ENCODE data around the gene OXLD1.
A peak's percentile ranks its signal among the peaks of the same experiment; 100 is the strongest.

The OXLD1 gene

DNA sequence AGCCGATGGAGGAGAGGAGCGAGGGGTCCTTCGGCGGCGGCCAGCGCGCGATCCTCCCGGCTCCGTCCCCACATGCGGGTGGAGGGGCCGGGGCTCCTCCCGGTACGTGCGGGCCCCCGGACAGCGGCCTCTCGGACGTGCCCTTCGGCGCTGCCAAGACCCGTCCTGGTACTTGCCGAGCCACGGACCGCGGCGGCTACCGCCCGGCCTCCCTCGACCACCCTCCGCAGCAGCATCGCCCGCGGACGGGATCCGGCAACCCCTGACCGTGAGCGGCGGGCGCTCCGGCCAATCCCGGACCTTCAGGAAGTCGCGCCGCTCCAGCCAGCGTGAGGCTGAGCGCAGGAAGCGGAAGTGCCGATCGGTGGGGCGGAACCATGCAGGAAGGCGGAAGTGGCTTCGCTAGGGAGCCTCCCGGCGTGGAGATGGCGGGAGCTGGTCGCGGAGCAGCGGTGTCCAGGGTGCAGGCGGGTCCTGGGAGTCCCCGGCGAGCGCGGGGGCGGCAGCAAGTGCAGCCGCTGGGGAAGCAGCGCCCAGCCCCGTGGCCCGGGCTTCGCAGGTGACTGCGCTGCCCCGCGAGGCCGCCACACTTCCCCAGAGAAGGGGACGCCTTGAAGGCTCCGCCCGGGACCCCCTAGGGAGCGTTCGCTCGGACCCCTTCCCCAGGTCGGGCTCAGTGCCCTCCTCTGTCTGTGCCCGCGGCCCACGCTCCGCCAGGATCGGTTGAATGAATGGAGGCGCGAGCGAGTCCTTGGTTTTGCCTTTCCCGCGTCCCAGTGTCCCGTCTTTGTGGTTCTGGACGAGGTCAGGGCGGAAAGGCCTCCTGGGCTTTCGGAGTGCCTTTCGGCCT, at the start of gene OXLD1, which contains the start of gene CCDC137:
Gene OXLD1, minus strand, starts transcription at position 264 of the 850 bp plus-strand sequence. Its CDS starts 28 bp downstream, at position 236.
Gene CCDC137, plus strand, starts transcription at position 396 of the 850 bp plus-strand sequence. Its CDS starts 30 bp downstream, at position 426.
- peak; percentile 88 for DNase-seq (ENCODE audit: low read depth, low spot score)

DNA sequence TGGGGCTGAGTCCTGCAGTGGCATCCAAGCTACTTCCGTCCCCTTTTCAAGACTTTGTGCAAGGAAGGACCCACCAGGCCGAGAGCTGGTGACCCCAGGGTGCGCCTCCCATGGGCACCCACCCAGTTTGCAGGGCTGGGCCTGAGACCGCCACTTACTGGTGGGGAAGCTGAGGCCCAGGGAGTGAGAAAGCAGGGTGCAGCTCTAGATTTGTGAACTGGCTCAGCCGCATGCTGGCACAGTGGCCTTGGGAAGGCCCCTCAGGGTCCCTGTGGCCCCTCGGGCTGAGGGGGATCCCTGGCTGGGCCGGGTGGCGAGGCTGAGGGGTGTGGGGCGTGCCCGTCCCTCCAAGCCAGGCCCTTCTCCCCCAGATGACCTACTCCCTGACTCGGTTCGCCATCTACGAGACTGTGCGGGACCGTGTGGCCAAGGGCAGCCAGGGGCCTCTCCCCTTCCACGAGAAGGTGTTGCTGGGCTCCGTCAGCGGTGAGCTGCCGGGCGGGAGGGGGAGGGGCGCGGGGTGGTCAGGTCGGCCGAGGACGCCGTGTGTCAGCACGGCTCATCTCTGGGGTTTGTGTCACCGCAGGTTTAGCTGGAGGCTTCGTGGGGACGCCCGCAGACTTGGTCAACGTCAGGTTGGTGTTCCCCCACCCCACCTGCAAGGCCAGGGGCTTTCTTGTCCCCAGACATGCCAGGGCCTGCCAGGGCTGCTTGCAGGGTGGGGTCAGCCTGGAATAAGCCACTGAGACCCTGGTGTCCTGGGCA, 48.9 kb upstream of the OXLD1 start:
- no peak for DNase-seq (ENCODE audit: low read depth, low spot score)

DNA sequence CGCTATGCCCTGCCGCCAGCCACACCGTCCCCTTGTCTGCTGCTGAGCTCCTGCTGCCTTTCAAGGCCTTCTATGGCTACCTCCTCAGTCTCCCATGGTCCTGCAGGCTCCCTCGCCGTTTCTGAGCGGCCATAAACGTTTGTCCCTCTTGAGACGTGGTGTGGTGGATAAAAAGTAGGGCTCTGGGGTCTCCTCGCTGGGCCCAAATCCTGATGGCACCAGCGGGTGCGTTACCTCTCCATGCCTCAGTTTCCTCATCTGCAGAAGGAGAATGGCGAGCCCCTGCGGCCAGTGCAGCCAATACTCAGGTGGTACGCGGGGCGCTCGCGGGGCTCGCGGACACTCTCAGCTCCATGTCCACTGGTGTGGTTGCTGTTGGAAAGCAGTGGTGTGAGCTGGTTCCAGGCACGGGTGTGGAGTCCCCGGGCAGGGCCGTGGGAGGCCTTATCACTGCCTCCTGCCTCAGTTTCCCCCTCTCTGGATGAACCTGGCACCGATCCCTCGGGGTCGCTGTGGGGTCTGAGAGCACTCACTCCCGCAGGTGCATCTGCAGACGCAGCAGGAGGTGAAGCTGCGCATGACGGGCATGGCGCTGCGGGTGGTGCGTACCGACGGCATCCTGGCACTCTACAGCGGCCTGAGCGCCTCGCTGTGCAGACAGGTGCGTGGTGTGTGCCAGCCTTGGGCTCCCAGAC, 48.2 kb upstream of the OXLD1 start:
- no peak for DNase-seq (ENCODE audit: low read depth, low spot score)

DNA sequence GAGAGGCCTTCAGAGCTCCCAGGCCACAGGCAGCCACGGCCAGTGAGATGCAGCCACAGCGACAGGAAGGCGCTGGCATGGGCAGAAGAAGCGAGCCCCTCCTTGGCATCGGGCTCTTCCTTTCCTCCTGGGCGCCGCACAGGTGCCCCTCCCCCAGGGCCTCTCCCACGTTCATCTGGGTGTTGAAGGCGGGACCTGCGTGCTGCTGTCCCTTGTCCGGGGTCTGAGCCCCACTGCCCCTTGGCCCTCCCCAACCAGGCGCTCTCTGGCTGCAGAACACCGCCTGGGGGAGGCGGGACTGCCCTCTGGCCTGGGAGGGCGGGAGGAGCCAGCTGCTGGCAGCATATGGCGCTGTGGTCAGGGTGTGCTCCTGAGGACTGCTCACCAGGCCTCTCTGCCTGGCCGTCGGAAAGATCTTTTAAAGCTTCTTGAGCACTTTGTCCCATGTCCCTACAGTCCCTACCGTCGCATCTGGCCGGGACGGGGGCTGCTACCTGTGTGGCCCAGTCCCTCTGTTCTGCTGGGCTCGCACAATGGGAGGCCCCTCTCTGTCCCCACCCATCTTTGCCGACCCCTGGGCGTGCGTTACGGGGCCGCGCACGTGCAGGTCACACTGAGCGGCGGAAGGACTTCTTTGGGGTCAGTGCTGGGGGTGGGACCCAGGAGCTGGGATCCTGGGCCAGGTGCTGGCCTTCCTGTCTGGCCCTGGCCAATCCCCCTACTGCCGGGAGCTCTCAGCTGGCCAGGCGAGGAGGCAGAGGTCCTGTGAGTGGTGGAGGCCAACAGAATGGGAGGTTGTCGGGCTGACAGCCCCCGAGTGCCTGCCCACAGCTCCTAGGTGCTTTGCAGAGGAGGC, 47.4 kb upstream of the OXLD1 start:
- DNase-seq (ENCODE audit: low read depth, low spot score), result no peak

DNA sequence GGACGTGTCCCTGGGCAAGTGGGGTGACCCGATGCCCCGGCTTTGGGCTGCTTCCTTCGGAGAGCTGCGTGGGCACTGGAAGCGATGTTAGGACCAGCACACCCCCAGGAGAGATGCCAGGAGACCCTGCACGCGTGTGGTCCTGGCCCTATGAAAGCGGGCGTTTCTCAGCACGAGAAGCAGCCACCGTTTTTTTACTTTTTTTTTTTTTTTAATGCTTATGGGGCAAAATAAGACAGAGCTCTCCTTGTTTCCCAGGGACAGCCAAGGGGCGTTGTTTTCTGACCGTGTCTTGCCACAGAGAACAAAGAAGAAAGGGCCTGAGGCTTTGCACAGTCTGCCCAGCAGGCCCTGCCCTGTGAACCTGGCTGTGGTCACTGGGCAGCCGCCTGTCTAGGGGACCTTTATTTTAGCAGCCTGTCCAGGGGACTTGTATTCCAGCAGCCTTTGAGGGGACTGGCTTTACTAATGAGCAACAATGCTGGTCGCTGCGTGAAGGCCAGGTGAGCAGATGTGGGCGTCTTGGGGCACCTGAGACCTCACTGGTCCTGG, 46.7 kb upstream of the OXLD1 start:
- no peak for DNase-seq (ENCODE audit: low read depth, low spot score)

DNA sequence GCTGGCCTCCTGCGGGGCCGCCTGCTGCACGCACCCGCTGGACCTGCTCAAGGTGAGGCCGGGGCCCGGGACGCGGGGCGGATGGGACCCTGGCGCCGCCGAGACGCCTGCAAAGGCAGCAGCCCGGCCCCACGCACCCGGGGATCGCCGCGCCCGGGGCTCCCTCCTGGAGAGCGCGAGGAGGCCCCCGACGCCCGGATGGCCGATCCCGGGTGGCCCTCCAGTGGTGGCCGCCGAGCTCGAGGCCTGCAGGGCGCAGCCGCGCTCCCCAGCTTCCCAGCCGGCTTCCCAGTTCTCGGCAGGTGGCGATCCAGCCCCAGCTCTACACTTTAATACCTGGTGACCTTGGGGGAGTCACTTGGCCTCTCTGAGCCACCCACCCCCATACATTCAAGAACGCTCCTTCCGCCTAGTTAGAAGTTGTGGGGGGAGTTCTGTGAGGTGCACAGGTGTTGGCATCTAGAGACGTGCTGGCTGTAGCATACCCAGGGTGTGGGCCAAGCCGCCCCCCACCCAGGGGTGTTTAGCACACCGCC, 46.1 kb upstream of the OXLD1 start:
- no peak for DNase-seq (ENCODE audit: low read depth, low spot score)

DNA sequence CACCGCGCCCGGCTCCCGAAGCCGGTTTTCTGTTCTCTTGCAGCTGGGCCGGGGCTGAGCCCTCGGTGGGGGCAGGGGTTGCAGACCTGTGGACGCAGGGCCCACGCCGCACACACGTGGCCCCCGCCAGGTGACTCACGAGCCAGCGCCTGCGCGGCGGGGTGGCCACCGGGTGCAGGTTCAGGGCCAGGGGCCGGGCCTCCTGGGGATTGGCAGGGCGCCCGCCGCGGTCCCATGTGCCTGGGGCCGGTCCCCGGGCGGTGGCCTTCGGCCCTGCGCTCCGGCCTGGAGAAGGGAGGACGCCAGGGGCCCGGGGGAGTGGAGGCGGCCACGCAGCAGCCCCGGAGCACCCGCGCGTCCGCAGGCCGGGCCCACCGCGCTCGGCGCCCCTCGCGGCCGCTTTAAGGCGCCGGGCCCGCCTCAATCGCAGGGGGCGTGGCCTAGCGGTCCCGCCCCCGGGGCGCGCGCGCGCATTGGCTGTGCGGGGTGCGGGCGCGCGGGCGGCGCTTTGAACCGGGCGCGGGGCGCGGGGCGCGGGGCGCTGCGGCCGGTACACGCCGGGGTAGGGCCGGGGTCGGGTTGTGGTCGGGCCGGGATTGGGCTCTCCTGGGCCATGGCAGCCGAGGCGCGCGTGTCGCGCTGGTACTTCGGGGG, 45.5 kb upstream of the OXLD1 start, which contains the start of gene SLC25A10:
Gene SLC25A10, plus strand, starts transcription at position 471 of the 654 bp plus-strand sequence. Its CDS starts 143 bp downstream, at position 614.
- DNase-seq (ENCODE audit: low read depth, low spot score), result peak; percentile 31

DNA sequence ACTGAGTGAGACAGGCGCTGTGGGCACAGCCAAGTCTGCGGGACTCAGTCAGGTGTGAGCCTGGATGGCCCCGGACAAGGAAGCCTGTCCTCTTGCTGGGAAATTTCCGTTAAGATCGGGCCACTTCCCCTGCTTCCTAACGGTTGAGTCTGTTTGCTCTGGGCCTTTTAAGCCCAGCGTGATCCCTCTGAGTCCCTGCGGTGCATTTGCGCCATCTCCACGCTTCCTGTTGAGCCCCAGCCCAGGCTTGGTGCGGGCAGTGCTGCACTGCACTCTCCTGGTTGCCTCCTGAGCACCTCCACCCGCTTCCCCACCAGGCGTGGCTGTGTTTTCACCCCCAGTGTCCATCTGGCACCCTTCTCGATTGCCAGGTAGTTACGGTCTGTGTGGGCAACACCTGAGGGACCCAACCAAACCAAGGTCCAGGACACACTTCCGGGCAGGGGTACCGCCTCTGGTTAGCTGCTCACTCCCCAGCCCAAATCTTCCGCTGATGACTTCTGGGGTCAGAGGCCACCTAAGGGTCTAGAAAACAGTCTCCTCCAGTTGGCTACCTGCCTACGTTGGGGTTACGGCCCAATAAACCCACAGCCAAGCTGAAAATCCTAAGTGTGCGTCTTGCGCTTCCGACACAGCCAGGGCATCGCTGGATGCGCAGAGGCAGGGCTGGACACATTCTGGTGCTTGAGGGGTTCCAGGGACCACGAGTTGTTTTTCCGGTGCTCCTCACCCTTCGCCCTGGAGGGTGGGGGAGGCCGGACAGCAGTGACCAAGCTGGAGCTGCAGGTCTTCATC, 44.3 kb upstream of the OXLD1 start:
- DNase-seq (ENCODE audit: low read depth, low spot score), result no peak

DNA sequence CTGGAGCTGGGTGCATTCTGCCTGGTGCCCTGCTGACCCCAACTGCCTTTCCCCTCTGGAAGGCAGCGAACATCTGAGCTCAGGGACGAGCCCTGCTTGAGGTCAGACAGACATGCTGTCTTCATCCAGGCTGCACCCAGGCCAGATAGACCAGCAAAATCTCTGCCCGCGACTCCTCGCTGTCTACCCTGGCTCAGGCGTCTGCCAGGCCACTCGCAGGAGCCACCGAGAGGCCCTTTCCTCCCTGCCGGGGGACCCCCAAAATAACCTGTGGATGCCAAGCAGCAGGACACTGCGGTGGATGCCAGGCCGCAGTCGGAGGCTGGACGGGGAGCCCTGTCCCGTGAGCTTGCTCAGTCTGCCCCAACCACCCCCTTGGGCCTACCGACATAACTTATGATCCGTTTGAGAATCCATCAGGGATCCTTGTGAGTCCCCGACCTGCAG, 42.4 kb upstream of the OXLD1 start:
- DNase-seq (ENCODE audit: low read depth, low spot score), result no peak

DNA sequence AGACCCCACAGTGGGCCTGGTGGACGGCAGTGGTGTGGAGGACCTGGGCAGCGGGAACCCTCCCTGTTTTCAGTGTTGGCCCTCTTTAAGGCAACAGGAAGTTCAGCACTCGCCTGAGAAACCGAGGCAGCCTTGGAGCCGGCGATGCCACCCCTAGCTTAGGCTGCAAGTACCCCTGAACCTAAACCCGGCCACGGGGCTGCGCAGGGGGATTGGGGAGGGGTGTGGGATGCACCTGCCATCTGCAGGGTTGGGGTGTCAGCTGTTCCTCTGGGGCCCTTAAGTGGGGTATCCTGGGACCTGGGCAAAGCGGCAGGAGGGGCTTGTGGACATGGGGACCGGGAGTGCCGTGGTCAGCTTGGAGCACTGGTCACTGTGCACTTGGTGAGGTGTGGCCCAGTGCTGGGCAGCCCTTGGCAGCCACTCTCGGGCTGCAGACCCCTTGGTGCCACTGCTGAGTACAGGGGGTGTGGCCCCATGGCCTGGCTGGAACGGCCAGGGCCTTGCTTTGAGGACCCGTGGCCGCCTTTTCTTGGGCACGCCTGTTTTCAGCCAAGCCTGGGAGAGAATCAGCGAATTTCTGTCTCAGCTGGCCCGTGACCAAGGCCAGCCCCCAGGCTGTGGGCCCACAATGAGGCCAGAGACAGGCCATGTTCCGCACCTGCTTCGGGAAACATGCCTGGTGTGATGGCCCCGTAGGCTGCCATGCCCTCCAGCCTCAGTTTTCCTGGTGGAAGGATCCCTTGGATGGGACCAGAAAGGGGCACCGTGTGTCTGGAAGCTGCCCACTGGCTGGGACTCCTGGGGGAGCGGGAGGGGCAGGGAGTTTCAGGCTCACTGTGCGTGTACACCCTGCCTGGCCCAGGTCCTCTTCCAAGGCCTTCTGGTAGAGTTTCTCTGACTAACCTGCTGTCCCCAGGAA, 41.6 kb upstream of the OXLD1 start:
- DNase-seq (ENCODE audit: low read depth, low spot score), result no peak

DNA sequence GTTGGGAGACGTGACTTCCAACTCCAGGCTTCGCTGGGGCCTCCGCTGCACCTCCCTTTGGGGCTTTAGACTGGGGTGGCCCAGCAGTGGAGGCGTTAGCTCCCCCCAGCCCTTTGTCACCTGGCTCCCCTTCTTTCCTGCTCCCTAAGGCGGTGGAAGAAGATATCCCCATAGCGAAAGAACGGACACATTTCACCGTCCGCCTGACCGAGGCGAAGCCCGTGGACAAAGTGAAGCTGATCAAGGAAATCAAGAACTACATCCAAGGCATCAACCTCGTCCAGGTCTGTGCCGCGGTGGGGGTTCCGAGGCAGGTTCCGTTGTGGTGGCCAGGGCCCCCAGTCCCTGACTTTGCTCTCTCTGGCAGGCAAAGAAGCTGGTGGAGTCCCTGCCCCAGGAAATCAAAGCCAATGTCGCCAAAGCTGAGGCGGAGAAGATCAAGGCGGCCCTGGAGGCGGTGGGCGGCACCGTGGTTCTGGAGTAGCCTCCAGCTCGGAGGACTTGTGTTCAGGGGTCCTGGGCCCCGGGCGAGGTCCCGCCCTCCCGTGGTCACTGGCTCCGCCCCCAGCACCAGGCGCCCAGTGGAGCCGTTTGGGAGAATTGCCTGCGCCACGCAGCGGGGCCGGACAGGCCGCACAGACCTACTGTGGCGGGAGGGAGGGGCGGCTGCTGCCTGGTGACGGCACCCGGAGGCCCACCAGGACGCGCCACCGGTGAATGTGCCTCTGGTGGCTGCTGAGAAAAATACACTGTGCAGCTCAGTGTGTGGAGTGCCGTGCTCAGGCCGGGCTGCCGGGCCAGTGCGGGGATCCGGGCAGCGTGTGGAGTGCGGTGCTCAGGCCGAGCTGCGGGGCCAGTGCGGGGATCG, 40.6 kb upstream of the OXLD1 start:
- DNase-seq (ENCODE audit: low read depth, low spot score), result no peak

DNA sequence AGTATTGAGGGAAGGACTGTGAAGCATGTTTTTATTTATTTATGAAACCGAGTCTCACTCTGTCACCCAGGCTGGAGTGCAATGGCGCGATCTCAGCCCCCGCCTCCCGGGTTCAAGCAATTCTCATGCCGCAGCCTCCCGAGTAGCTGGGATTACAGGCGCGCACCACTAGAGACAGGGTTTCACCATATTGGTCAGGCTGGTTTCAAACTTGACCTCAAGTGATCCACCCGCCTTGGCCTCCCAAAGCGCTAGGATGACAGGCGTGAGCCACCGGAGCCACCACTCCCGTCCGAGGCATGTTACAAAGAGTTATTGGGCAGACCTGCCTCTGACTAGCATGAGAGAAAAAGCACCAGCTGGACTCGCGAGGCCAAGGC, 39.8 kb upstream of the OXLD1 start:
- DNase-seq (ENCODE audit: low read depth, low spot score), result no peak

DNA sequence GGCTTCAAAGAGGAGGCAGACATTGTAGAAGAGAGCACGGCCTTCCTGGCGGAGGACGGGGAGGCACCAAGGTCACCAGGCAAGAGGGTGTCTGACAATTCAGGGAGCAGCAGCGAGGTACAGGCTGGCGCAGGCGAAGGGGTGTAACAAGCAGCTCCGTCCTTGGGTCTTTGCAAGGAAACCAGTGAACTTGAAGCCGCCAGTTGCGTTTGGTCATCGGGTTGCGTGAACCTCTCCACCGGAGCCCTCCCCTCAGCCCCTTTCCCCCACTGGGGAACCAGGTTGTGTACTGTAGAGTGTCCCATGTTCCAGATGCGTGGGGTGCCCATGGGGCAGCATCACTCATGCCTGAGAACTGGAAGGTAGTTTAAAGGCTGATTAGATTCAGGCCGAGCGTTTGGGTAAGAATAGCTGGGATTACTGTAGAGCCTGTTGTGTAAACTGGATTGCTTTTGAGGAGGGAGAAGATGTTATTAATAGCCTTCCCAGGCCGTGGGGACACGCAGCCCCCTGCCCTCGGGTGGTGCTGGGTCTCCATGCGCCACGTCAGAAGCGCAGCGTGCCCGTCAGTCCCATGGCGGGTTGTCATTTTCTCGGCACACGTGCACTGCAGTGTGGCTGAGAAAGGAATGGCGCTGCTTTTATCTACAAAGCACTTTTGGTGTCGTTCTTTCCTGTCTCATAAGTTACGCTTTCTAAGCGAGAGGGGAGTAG, 39.3 kb upstream of the OXLD1 start:
- DNase-seq (ENCODE audit: low read depth, low spot score), result no peak

DNA sequence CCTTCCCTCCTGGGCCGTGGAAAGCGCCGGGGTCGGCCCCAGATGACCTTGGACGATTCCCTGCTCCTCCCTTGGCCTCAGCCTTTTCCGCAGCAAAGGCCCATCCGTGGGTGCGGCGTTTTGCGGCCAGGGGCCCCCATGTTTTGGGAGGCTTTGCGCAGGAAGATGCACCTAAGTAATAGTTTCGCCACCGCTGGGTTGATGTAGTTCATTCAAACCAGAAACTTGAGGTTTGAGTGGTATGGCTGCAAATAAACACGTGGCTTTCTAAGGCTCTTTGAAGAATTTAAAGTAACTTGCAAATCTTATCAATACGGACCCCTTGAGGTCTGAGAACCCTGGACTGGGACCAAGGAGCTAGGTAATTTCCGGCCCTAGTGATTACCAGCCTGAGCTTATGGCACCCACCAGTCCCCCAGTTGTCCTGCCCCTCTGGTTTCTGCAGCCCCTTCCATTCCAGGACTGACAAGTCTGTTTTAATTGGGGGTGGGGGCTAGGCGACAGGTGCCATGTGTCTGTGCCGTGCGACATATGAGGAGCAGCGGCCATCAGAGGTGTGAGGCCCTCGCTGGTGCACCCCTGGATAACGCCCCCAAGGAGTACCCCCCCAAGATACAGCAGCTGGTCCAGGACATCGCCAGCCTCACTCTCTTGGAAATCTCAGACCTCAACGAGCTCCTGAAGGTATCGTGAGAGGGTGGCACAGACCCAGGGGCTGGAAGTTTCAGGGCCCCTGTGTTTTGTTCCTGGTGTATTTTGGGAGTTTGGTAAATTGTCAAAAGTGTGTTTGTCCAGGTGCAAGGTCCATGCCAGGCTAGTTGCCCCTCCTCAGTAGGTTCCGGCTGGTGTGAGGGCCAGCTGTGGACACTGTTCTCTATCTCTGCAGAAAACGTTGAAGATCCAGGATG, 37.6 kb upstream of the OXLD1 start:
- DNase-seq (ENCODE audit: low read depth, low spot score), result no peak

All from smooth muscle cell of the brain vasculature (primary cell).